ENCODE data around the gene PRKD2.
"Not testable (repeated sequence)": the region's sequence is repeated elsewhere in the genome, so short reads cannot be mapped to it uniquely, and the experiment has no call there.

The PRKD2 gene

DNA sequence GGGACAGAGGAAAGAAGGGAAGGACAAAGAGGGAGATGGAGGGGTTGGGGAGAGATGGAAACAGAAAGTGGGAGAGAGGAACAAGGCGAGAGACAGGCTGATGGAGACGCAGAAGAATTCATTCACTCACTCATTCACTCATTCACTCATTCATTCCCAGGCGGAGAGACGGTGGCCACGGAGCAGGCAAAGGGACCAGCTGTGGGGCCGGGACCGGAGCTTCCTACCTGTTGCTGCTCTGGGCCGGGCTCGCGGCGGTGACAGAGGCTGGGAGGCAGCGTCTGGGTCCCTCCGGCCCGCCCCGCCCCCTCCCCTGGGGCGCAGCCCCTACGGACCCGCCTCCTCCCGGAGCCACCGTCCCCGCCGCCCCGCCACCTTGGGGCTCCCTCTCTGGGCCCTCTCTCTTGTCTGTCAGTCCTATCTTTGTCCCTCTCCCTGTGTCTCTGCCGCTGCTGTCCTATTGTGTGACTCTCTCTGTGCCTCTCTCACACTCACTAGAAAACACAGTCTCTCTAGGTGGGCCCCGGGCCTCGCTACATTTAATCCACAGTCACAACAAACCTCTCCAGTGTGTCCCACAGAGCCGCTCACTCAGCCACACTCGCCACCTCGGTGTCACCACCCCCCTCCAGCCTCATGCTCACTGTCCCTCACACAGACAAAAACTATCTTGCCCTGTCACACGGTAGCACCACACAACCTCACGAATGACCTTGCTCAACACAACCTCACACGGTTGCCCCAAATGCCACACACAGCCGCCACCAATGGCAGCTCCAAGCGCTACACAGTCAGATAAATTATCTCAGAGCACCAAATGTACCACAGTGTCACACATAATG lies 80.8 kb downstream of the PRKD2 start, which contains the start of gene GNG8:
GNG8 (minus strand) TSS at position 283 of the 842 bp plus-strand sequence. CDS start 1,520 bp downstream, outside the sequence.
- Histone ChIP-seq H3K36me3 (ENCODE audit: insufficient read depth, low read length) (no peaks in the 10 kb centered on the region), H3K9ac (ENCODE audit: low read depth, low read length) (peak within 1 kb of the TSS; percentile 55; the same call in 1 of the 2 replicates), H3K4me1 (ENCODE audit: insufficient read depth, low read length) (peaks cover 23% of the 10 kb centered on the region), H3K9me3 (ENCODE audit: control insufficient read depth, insufficient read depth, low read length) (no peaks in the 10 kb centered on the region)

DNA sequence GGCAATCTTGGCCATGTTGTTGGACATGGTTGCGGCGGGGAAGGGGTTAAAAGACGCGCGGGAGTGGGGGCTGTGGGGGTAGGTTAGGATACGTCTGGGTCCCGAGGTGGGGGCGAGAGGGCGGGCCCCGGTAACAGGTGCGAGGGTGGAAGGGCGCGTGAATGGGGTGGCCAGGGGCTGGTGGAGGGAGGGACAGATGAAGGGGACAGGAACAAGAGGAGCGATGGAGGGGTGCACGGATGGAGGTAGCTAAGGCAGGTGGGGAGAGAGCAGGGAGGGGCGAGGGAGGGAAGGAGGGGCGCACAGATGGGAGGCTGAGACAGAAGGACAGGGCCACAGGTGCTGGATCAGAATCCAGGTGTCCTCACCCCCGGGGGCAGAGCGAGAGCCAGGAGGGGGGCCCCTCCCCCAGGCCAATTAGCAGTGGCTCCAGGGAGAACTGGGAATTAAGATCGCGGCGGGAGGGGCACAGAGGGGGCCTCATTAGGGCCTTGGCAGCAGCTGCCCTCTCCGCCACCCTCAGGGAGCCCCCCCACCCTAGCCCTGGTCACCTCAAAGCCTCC lies 82.2 kb downstream of the PRKD2 start:
- H3K36me3 ChIP-seq (ENCODE audit: insufficient read depth, low read length): no peaks in the 10 kb centered on the region
- H3K9me3 ChIP-seq (ENCODE audit: control insufficient read depth, insufficient read depth, low read length): no peaks in the 10 kb centered on the region
- peak overlapping the region; percentile 55; the same call in 1 of the 2 replicates for H3K9ac ChIP-seq (ENCODE audit: low read depth, low read length)
- H3K4me1 ChIP-seq (ENCODE audit: insufficient read depth, low read length): peaks cover 26% of the 10 kb centered on the region

DNA sequence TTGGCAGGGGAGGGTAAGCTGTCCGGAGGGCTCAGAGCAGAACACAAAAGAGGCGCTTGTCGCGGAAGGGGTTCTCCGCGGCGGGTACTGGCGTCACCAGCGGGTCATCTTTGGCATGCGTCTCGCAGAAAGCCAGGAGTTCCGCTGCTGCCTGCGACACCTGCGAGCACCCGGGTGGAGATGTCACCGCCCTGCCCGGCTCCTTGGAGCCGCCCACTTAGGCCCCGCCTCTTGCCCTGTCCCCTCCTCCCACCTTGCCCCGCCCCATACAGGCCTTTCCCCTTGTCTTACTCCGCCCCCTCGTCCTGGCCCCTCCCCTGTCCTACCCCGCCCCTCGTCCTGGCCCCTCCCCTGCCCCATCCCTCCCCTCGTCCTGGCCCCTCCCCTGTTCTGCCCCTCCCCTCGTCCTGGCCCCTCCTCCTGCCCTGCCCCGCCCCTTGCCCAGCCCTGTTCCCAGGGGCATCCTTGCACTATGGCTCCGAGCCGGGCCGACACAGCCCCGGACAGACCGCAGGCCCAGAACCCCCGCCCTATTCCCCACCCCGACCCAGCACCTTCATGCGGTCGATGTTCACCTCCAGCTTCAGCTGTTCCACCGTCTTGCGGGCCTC lies 82.8 kb downstream of the PRKD2 start:
- H3K9ac ChIP-seq (ENCODE audit: low read depth, low read length): peak overlapping the region; percentile 55; the same call in 1 of the 2 replicates
- no peaks in the 10 kb centered on the region for H3K9me3 ChIP-seq (ENCODE audit: control insufficient read depth, insufficient read depth, low read length)
- H3K36me3 ChIP-seq (ENCODE audit: insufficient read depth, low read length): no peaks in the 10 kb centered on the region
- peaks cover 26% of the 10 kb centered on the region for H3K4me1 ChIP-seq (ENCODE audit: insufficient read depth, low read length)

DNA sequence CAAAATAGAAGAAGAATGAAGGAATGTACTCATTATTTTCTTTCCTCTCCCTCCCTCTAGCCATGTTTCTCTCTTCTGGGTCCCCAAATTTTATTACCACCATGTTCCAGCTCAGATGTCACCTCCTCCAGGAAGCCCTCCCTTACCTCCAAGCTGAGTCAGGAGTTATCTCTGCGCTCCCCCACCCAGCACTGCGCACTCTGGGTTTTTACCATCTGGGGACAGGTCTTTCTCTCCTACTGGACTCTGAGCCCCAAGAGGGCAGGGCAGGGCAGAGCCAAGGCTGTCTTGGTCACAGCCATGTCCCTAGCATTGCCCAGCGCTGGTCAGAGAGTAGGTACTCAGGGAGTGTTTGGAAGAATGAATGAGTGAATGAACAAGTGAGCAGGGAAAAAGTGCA lies 83.8 kb downstream of the PRKD2 start:
- Histone ChIP-seq H3K4me1 (ENCODE audit: insufficient read depth, low read length) (peaks cover 23% of the 10 kb centered on the region), H3K36me3 (ENCODE audit: insufficient read depth, low read length) (no peaks in the 10 kb centered on the region), H3K9ac (ENCODE audit: low read depth, low read length) (peak overlapping the region; percentile 39; the same call in 1 of the 2 replicates), H3K9me3 (ENCODE audit: control insufficient read depth, insufficient read depth, low read length) (no peaks in the 10 kb centered on the region)

DNA sequence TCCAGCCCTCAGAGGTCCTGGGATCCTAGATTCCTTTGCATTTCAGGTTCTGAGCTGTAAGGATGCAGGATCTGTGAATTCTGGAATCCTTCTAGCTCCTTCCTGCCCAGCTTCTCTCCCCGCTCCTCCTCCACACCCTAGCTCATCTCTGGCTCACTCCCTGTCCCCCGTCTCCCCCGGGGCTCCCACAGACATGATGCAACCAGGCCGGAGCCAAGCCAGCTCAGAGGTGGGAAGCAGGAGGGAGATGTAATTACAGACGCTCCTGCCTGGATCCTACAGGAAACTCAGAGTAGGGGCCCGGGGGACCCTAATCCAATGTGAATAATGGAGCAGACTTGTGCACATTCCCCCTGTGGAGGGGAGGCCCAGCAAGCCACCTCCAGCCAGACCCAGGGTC lies 85.4 kb downstream of the PRKD2 start:
- Histone ChIP-seq H3K4me1 (ENCODE audit: insufficient read depth, low read length) (peaks cover 22% of the 10 kb centered on the region), H3K9ac (ENCODE audit: low read depth, low read length) (no peak overlapping the region), H3K36me3 (ENCODE audit: insufficient read depth, low read length) (no peaks in the 10 kb centered on the region), H3K9me3 (ENCODE audit: control insufficient read depth, insufficient read depth, low read length) (no peaks in the 10 kb centered on the region)

DNA sequence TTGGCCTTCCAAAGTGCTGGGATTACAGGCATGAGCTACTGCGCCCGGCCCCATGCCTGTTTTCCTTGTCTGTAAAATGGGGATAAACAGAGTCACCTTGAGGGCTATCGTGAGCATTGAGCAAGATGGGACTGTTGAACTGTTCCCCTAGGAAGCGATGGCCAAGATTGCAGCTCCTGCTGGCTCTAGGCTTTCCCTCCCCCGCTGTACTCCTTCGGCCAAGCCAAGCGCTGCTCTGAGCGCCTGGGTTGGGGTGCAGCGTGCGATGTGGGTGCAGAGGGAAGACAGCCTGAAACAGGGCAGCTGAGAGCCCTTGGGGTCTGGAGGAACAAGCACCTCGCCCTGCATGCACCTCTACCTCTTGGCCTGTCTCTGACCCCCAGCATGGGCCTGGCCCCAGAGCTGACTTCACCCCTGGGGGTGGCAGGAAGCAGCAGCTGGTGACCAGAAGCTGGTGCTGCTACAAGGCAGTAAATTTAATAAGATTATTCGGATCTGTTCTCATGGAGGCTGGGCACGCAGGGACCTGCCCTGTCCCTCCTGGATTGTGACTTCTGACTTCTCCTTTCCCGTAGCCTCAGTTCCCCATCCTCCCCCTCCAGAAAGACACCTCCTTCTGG lies 86.2 kb downstream of the PRKD2 start:
- Histone ChIP-seq H3K9ac (ENCODE audit: low read depth, low read length) (no peak overlapping the region), H3K4me1 (ENCODE audit: insufficient read depth, low read length) (peaks cover 23% of the 10 kb centered on the region), H3K9me3 (ENCODE audit: control insufficient read depth, insufficient read depth, low read length) (no peaks in the 10 kb centered on the region), H3K36me3 (ENCODE audit: insufficient read depth, low read length) (no peaks in the 10 kb centered on the region)

DNA sequence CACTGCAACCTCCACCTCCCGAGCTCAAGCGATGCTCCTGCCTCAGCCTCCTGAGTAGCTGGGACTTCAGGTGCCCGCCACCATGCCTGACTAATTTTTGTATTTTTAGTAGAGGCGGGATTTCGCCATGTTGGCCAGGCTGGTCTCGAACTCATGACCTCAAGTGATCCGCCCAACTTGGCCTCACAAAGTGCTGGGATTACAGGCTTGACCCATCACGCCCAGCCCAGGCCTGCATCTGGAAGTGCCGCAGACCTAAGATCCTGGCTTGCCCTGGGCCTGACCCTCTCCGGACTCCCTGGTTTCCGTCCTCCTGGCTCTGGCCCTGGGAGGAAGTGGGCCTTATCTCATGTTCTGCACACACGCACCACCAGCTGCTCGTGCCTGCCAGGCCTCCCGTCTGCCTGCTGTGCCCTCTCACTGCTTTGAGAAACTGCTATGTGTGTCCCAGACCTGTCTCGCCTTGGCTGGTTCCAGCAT lies 87.3 kb downstream of the PRKD2 start:
- no peaks in the 10 kb centered on the region for H3K9me3 ChIP-seq (ENCODE audit: control insufficient read depth, insufficient read depth, low read length)
- no peaks in the 10 kb centered on the region for H3K36me3 ChIP-seq (ENCODE audit: insufficient read depth, low read length)
- H3K9ac ChIP-seq (ENCODE audit: low read depth, low read length): no peak overlapping the region
- peaks cover 34% of the 10 kb centered on the region for H3K4me1 ChIP-seq (ENCODE audit: insufficient read depth, low read length)

DNA sequence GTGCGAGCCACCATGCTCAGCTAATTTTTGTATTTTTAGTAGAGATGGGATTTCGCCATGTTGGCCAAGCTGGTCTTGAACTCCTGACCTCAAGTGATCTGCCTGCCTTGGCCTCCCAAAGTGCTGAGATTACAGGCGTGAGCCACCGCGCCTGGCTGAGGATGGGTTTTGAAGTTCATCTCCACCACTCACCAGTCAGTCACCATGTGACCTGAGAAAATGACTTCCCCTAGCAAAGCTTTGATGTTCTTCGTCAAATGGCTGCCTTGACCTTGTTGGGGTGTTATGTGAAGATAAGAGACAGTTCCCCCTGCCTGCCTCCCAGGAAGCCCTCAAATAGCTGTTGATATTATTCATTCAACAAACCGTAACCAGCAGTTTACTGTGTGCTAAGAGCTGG lies 87.9 kb downstream of the PRKD2 start:
- not testable (repeated sequence) for H3K9ac ChIP-seq (ENCODE audit: low read depth, low read length); H3K36me3 ChIP-seq (ENCODE audit: insufficient read depth, low read length); H3K9me3 ChIP-seq (ENCODE audit: control insufficient read depth, insufficient read depth, low read length)
- peaks cover 34% of the 10 kb centered on the region for H3K4me1 ChIP-seq (ENCODE audit: insufficient read depth, low read length)

DNA sequence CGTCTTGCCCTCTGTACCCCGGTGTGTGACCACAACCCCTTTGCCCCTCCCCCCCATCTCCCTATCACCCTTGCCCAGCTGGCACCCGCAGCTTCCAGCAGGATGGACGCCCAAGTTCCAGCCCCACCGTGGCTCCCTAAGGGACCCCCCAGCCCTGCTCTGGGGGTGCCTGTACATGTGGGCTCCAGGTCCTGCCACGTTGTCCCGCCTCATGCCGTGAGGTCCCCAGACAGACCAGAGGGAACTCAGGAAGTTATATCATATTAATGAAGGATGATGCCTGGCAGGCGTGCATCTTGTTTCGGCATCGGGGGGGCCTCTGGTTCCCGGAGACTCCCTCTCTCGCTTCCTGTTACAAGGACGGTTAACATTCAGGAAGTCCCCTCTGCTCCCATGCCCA lies 90.5 kb downstream of the PRKD2 start:
- Histone ChIP-seq H3K9ac (ENCODE audit: low read depth, low read length) (no peak overlapping the region), H3K4me1 (ENCODE audit: insufficient read depth, low read length) (peaks cover 21% of the 10 kb centered on the region), H3K36me3 (ENCODE audit: insufficient read depth, low read length) (no peaks in the 10 kb centered on the region), H3K9me3 (ENCODE audit: control insufficient read depth, insufficient read depth, low read length) (no peaks in the 10 kb centered on the region)

DNA sequence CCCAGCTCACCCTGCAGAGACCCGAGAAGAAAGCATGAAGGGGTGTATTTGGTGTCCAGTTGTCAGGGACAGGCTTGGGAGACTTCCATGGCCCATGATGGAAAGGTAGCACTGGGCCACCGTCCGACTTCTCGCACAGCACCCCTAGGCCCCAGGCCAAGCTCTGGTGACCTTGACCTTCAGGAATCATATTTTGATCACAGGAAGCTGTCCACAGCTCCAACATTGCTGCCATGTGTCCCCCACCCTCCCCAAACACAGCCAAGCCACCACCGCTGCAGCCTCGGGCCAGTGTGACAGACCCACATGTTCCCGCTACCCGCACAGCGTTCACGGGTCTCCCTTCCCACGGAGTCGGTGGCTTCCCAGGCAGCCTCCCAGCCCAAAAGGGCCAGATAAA lies 91.2 kb downstream of the PRKD2 start:
- Histone ChIP-seq H3K36me3 (ENCODE audit: insufficient read depth, low read length) (no peaks in the 10 kb centered on the region), H3K4me1 (ENCODE audit: insufficient read depth, low read length) (peaks cover 19% of the 10 kb centered on the region; the same call in 1 of the 2 replicates), H3K9ac (ENCODE audit: low read depth, low read length) (no peak overlapping the region), H3K9me3 (ENCODE audit: control insufficient read depth, insufficient read depth, low read length) (no peaks in the 10 kb centered on the region)

DNA sequence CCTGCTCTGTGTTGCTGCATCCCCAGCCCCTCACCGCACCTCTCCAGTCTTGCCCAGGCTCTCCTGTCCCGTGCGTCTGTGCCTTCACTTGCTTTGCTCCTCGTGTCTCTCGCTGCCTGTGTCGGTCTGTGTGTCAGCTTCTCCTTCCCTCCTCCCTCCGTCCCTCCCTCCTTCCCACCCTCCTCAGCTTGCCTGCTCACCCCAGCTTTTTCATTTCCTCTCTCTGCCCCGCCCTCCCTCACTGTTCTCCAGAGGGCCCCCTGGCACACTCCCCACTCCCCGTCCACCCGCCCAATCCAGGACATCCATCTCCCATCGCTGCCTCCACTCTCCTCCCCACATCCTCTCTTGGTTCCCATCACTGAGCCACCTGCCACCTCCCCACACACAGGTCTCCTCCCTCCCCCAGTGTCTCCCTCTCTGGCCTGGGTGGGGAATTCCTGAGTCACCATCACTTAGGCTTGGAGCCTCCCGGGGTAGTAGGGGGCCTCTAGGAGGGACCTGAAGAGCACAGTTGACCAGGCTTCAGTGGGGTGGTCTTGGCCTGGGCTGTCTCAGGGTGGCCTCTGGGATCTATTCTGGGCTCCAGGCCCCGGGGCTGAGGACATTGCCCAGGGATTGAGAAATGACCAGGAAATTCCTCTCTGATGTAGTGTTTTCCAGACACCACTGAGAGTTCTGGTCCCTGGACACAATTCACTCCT lies 91.8 kb downstream of the PRKD2 start, which contains the start of gene PTGIR:
PTGIR (minus strand) TSS at position 132 of the 704 bp plus-strand sequence. CDS start 864 bp downstream, outside the sequence.
- Histone ChIP-seq H3K4me1 (ENCODE audit: insufficient read depth, low read length) (peaks cover 17% of the 10 kb centered on the region; the same call in 1 of the 2 replicates), H3K36me3 (ENCODE audit: insufficient read depth, low read length) (no peaks in the 10 kb centered on the region), H3K9ac (ENCODE audit: low read depth, low read length) (no peak within 1 kb of the TSS), H3K9me3 (ENCODE audit: control insufficient read depth, insufficient read depth, low read length) (no peaks in the 10 kb centered on the region)
